RWPE2 (cell line): ENCODE data around the gene FAIM2.
A peak's percentile ranks its signal among the peaks of the same experiment; 100 is the strongest.

Experiments
- ATAC-seq: fragments of 200-7000 bp; cut with Tn5 transposase; 3 replicates; pipeline ENCODE4 v1.9.1; 2021; ENCODE audit warnings: low read depth
- DNase-seq: peaks from one replicate; pipeline ENCODE4 v3.0.0-alpha.2; 2020; ENCODE audit warnings: low spot score
- H3K27ac ChIP-seq: fragments of 450-650 bp; 2 replicates; pipeline ENCODE4 v1.5.1; 2017; ENCODE audit warnings: mild to moderate bottlenecking; ENCODE audit not compliant: poor library complexity, severe bottlenecking
- H3K27me3 ChIP-seq: fragments of 250-450 bp; sonication (Bioruptor Pico); 2 replicates; pipeline ENCODE4 v1.5.1; 2021; ENCODE audit warnings: mild to moderate bottlenecking, moderate library complexity; ENCODE audit not compliant: insufficient read depth, poor library complexity, severe bottlenecking
- H3K36me3 ChIP-seq: fragments of 250-450 bp; sonication (Bioruptor Pico); 2 replicates; pipeline ENCODE4 v1.5.1; 2020; ENCODE audit warnings: low read depth, mild to moderate bottlenecking, moderate library complexity
- H3K4me1 ChIP-seq: fragments of 250-450 bp; sonication (Bioruptor Pico); 2 replicates; pipeline ENCODE4 v1.5.1; 2021; ENCODE audit warnings: mild to moderate bottlenecking, moderate library complexity; ENCODE audit not compliant: insufficient read depth, poor library complexity, severe bottlenecking
- H3K4me3 ChIP-seq: fragments of 250-450 bp; sonication (Bioruptor Pico); 2 replicates; pipeline ENCODE4 v1.5.1; 2021; ENCODE audit warnings: mild to moderate bottlenecking, moderate library complexity; ENCODE audit not compliant: severe bottlenecking
- H3K9me3 ChIP-seq: fragments of 250-450 bp; sonication (Bioruptor Pico); 2 replicates; pipeline ENCODE4 v1.5.1; 2021; ENCODE audit warnings: mild to moderate bottlenecking, moderate library complexity; ENCODE audit not compliant: severe bottlenecking
- TF ChIP-seq, protein P1 (sequence below): fragments of 450-650 bp; IDR thresholded peaks from one replicate; pipeline ENCODE4 v1.5.1; 2017; ENCODE audit warnings: mild to moderate bottlenecking, moderate library complexity; ENCODE audit not compliant: poor library complexity, severe bottlenecking

FAIM2 gene

GRCh38 chr12:49946497-49946896 is 42.8 kb upstream of the FAIM2 start:
- no peak overlapping the region for H3K4me3 ChIP-seq
- peaks cover 4% of the 10 kb centered on the region for H3K4me1 ChIP-seq
- no peak overlapping the region for H3K27ac ChIP-seq
- ATAC-seq (no peak), DNase-seq (no peak)
- TF ChIP-seq, protein P1, sequence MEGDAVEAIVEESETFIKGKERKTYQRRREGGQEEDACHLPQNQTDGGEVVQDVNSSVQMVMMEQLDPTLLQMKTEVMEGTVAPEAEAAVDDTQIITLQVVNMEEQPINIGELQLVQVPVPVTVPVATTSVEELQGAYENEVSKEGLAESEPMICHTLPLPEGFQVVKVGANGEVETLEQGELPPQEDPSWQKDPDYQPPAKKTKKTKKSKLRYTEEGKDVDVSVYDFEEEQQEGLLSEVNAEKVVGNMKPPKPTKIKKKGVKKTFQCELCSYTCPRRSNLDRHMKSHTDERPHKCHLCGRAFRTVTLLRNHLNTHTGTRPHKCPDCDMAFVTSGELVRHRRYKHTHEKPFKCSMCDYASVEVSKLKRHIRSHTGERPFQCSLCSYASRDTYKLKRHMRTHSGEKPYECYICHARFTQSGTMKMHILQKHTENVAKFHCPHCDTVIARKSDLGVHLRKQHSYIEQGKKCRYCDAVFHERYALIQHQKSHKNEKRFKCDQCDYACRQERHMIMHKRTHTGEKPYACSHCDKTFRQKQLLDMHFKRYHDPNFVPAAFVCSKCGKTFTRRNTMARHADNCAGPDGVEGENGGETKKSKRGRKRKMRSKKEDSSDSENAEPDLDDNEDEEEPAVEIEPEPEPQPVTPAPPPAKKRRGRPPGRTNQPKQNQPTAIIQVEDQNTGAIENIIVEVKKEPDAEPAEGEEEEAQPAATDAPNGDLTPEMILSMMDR = no peak
- no peaks in the 10 kb centered on the region for H3K27me3 ChIP-seq
- no peaks in the 10 kb centered on the region for H3K36me3 ChIP-seq
- no peaks in the 10 kb centered on the region for H3K9me3 ChIP-seq

- Histone ChIP-seq H3K27ac (no peak overlapping the region), H3K4me1 (peaks cover 4% of the 10 kb centered on the region), H3K9me3 (no peaks in the 10 kb centered on the region), H3K27me3 (no peaks in the 10 kb centered on the region), H3K36me3 (no peaks in the 10 kb centered on the region), H3K4me3 (no peak overlapping the region)
- no peak for ATAC-seq
- TF ChIP-seq, protein P1 = peak; percentile 4
- peak; percentile 8 for DNase-seq
Measured at GRCh38 chr12:49946086-49946485, 42.4 kb upstream of the FAIM2 start.

DNA sequence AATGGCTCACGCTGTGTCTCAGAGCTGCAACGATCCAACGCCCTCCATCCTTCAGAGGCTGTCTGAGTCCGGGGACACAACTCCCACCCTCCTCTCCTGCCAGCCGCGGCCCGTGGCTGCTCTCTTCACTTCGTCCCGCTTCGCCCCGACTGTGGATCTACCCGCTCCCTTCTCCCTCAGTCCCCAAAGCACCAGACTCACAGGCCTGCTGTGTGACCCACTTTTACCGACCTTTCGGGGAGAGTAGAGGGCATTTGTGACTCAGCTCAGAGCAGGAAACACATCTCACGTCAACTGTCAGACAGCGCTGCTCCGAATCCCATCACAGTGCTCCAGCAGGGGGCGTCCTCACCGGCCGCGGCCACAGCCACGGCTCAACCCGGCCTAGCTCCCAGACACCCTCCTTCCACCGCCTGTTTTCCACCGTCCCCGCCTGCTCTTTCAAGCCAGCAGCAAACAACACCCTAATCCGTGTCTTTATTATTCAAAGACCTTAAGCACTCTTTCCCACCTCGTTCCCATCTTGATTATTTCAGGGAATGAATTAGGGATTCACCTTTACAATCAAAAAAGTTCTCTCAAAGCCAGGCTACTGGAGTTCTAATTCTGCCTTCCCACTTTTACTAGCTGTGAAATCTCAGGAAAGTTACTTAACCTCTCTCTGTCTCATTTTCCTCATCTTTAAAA is 41.8 kb upstream of the FAIM2 start:
- peak; percentile 56 for DNase-seq
- TF ChIP-seq, protein P1 = peak; percentile 88
- Histone ChIP-seq H3K4me3 (no peak overlapping the region), H3K4me1 (peaks cover 4% of the 10 kb centered on the region), H3K27ac (no peak overlapping the region), H3K27me3 (no peaks in the 10 kb centered on the region), H3K9me3 (no peaks in the 10 kb centered on the region), H3K36me3 (no peaks in the 10 kb centered on the region)
- ATAC-seq = peak; percentile 85

DNA sequence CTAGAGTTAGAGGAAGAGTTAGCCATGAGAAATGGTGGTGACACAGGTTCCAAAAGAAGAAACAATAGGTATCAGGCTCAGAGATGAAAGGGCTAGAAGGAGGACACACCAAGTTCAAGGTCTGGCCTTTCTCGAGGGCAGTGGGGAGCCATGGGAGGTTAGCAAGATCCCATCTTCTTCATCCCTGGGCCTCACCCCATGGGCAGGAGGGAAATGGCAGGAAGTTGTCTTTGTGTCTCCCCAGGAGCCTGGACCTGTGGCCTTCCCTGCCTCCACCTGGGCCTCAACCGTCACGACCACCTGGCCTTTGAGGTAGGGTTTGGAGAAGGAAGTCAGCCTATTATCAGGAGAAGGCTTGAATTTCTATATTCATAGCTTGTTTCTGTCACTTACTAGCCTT is 41.0 kb upstream of the FAIM2 start:
- Histone ChIP-seq H3K4me1 (peaks cover 4% of the 10 kb centered on the region), H3K9me3 (no peaks in the 10 kb centered on the region), H3K4me3 (no peak overlapping the region), H3K27ac (no peak overlapping the region), H3K27me3 (no peaks in the 10 kb centered on the region), H3K36me3 (no peaks in the 10 kb centered on the region)
- TF ChIP-seq, protein P1 = no peak
- DNase-seq (peak; percentile 11), ATAC-seq (no peak)

DNA sequence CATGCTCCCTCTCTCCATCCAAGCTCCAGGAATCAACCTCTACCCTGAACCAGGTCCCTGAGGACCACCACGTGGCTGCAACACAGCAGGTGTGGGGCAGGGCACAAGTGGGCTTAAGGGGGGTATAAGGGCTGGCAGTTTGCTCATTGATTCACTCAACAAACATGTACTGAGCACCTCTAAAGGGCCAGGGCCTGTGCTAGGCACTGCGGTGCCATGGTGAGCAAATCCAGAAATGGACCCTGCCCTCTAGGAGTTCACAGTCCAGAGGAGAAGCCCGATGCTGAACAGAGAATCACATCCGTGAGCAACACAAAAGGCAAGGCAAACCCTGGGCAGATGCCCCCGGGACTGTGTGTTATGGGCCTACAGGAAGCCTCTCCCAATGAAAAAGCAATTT is 40.3 kb upstream of the FAIM2 start:
- DNase-seq (peak; percentile 20), ATAC-seq (no peak)
- Histone ChIP-seq H3K4me1 (peaks cover 4% of the 10 kb centered on the region), H3K9me3 (no peaks in the 10 kb centered on the region), H3K27ac (no peak overlapping the region), H3K27me3 (no peaks in the 10 kb centered on the region), H3K36me3 (no peaks in the 10 kb centered on the region), H3K4me3 (no peak overlapping the region)
- TF ChIP-seq, protein P1 = no peak
